Frontal cortex (tissue), 4 donors: ENCODE results near the gene NKX2-3. TPM values are rescaled to one million over a fixed set of nuclear protein-coding genes. Genes with fewer than 3 reads are reported as not detected.
A peak's percentile ranks its signal among the peaks of the same experiment; 100 is the strongest.

Source experiments
- DNase-seq, 2 donors: peaks; one replicate each; pipeline ENCODE4 v3.0.0; 2012; ENCODE audit warnings: low spot score in 2 of 2
- FAIRE-seq: peaks from 2 replicates; lab custom pipeline; 2012; peaks lifted over from hg19 to GRCh38; lab: Jason Lieb, UNC
- total RNA-seq: library from RNA; depleted of rRNA; stranded (reverse); fragments of >200 nt; gene quantifications from one replicate; pipeline ENCODE4 v1.2.3, GENCODE V29; 2014
- donor health status: control.
- donor health status: control.
- donor health status: control.

NKX2-3 gene
- total RNA-seq: under 0.01 TPM

DNA sequence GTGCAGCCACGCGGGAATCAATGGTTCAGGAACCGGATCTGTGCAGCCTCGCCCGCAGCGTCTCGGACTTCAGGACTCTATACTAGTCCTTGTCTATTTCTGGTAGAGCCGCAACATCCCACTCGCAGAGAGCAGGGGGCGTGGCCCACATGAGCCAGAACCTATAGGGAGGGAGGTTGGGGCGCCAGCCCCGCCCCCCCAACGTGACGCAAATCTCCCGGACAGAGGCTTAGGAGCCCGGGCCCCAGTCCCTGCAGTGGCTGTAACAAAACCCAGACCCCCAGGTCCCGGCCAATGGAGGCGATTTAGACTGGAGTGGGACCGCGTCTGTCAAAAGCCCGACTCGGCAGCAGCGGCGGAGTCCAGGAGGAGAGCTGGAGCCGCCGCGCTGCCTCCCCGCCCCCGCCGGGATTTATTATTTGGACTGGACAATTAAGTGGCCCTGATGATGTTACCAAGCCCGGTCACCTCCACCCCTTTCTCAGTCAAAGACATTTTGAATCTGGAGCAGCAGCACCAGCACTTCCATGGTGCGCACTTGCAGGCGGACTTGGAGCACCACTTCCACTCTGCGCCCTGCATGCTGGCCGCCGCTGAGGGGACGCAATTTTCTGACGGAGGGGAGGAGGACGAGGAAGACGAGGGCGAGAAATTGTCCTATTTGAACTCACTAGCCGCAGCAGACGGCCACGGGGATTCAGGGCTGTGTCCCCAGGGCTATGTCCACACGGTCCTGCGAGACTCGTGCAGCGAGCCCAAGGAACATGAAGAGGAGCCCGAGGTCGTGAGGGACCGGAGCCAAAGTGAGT lies at the start of gene NKX2-3:
Gene NKX2-3 (plus strand): TSS at position 256 of the 809 bp plus-strand sequence. CDS start 190 bp downstream, at position 446.
- DNase-seq: peak in 1 of 2 donors; percentile 22
- no peak for FAIRE-seq

DNA sequence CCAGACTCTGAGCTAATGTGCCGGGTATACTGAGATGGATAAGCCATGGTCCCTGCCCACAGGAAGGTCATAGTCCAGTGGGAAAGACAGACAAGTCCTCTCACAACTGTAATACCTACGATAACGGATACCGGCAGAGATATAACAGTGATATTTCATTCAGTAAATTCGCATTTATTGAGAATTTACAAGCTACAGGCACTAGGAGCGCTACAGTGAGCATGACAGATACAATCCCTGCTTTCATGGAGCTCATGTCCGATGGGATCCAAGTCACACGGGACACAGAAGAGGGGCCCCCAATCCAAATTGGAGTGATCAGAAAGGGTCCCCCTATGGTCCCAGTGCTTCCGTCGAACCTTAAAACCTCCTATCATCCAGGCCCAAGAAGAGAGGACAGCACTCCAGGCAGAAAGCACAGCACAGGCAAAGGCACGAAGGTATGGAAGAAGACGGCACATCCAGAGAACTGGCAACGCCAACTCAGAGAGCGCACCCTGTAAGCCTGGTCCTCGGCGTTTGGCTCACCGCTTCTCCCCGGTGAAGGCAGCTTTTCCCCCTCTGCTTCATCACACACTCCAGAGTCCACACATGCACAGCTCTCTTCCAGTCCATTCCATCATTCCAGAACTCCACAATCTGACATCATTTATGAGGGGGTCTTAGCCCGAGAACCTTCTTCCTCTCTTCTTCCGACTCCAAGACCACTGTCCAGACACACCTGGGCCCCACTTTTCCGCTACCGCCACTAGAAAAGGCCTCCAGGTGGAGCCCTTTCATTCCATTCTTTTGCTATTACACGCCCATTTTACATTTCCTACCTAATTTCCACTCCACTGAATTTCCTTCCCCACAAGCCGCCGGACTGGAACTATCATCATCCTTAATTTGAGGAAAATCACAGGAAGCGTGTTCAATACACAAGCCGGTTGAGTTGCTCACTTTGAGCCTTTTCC lies 47.8 kb upstream of the NKX2-3 start:
- FAIRE-seq (no peak), DNase-seq (no peak)

DNA sequence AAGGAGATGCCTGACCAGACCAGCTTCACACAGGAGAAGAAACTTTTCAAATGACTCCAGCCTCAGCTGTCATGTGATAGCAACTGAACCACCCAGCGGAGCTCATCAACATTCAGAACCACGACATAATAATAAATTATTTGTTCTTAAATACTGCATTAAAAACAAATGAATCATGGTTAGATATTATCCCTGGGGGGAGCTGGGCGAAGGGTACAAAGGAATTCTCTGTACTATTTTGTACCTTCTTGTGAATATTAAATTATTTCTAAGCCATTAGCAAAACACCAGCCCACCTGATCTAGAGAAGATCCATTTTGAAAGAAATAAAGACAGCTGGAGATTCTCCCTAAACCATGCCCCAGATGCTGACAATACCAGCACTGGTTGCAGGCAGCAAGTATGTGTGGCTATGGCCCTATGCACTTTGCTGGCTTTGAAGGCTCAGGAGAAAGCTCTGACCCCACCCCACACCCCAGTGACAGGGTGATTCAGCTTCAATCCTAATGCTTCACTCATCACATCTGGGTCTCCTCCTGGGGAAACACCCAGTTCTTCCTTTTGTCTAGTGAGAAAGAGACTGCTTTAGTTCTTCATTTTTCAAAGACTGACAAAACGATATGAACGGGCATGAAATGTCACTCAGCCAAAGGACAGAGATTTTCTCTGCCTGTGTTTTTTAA lies 45.5 kb upstream of the NKX2-3 start:
- no peak for FAIRE-seq
- DNase-seq: no peak

DNA sequence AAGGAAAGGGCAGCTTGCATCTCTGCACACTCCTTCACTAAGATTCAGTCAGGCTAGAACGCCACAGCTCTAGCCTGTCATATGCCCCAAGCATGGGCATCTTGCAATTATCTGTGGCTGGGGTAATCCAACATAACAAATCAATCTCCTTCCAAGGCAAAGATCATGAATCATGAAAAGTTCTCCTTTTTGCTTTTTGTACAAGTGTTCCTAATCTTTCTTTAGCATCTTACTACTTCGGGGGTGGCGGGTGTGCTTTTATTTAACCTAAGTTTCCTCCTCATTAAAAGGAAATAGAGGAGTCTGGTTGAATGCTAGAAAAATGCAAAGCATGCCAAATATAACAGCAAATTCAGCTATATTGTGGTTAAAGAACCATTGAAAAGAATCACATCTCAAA lies 43.5 kb upstream of the NKX2-3 start:
- FAIRE-seq: no peak

DNA sequence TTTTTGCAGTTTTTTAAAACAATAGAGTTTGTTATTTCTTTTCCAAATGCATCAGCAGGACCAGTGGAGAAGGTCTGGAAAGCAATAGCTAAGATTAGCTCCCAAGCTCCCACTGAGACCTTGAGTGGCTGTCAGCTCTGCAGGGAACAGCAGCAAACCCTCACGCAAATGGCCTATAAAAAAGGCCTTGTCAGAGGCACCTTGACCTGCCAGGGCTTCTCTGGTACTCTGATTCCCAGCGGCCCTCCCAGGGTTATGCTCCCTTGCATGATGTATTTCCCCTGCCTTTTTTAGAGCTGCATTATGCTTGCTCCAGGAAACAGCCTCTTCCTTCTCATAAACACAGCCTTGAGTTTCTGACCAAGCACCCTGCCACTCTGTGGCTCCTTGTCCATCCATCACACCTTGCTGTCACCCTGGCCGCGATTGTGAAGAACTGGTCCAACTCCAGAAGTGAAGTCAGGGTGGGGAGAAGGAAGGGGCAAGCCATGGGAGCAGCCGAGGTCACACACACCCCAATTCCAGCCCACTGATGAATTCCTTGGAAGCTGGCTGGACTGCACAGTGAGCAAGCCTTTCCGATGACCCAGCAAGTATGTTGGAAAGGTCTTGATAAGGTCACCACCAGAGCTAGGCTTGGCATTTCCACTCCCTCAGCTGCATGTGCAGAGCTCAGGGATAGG lies 35.3 kb upstream of the NKX2-3 start:
- no peak for DNase-seq

More for the DNA sequence above, 43.5 kb upstream of the NKX2-3 start:
- no peak for DNase-seq

DNA sequence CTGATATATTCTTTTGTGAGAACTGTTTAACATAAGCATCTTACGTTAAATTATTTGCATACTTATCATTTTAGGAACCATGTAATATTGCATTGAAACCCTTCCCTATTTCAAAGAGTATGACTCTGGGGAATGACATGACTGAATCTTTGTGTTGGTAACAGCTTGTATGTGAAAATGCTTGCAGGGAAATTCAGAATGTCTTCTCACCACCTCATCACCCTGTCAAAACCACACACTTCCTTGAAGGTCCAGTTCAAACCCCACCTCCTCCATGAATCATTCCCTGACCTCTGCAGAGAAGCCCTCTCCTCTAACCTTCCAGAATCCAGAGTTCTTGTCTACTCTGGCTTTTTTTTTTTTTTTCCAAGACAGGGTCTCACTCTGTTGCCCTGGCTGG lies 26.3 kb upstream of the NKX2-3 start:
- FAIRE-seq (no peak), DNase-seq (no peak)

More for the DNA sequence above, 35.3 kb upstream of the NKX2-3 start:
- no peak for FAIRE-seq

DNA sequence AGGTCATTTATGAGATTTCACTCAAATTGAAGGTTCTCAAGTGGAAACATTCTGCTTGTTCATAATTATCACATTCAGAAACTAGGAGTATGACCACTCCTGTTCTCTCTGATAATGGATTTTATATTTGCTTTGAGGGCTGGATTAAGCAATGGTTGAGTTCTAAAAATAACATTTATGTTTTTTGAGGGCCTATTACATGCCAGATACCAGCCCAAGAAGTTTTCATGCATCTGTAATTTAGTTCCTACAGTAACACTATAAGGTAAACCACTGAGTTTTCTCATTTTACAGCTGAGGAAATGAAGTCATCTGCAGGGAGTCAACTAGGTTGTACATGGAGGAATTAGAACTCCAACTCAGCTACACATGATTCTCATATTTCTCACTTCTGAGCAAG lies 25.5 kb upstream of the NKX2-3 start:
- FAIRE-seq: no peak
- no peak for DNase-seq

DNA sequence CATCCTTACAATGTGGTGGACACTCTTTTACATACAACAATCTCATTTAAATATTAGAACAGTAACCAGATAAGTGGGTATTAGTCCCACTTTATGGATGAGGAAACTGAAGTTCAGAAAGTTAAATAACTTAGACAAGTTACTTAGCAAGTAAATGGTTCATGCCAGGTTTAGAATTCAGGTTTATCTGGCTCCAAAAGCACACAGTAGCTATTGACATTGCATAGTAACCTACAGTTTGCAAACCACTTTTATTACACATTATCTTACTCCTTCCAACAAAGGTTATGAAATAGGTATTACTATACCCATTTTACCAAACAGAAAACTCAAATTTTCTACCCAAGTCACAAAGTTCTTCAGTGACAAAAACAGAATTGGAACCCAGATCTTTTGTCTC lies 19.7 kb upstream of the NKX2-3 start:
- FAIRE-seq (no peak), DNase-seq (no peak)

DNA sequence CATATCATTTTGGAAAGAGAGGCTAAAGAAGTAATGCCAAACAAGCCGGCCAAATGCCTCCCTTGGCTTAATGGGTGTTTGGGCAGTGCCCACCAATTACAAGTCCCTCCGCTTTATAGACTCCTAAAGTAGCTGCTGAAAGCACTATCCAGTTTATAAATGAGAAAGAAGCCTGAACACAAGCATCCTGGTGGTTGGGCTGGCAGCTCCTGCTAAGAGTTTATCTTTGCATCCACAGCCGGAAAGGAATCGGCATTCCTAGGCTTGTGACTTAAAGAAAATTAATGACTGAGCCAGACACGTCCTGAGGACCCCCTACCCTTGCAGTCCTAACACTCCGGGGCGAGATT lies 13.1 kb upstream of the NKX2-3 start:
- no peak for DNase-seq
- no peak for FAIRE-seq

DNA sequence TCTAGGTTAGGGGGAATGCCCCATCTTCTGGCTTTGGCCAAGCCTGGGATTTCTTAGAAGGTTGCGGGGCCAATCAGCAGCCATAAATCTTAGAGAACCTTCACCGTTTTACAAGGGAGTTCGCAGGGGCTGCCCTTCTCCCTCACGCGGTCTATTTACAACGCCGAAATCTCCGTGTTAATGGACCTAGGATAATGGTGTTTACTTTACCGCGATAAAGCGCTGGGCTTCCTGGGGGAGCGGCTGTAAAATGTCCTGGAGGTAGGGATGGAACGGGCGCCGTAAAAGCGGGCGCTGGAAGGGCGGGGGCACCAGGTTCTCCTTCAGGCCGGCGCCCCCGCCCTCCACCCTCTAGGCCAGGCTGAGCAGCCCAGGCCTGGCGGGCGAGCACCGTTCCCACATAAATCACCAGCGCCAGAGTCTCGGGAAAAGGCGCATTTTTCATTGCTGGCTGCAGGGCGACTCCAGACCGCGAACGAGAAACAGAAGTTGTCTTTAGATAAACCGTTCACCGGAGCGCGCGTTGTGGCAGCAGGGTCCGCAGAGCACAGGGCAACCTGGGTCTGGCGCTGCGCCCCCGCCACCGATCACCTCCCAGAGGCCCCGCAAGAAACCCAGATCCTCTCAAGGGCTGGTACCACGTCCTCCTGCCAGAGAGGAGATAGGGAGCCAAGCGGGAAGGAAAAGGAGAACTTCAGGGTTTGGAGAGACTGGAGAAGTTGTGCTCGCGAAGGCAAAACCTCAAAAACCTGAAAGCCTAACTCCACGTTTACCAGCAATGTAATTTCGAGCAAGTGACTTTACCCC lies 12.5 kb upstream of the NKX2-3 start:
- DNase-seq (no peak), FAIRE-seq (no peak)

DNA sequence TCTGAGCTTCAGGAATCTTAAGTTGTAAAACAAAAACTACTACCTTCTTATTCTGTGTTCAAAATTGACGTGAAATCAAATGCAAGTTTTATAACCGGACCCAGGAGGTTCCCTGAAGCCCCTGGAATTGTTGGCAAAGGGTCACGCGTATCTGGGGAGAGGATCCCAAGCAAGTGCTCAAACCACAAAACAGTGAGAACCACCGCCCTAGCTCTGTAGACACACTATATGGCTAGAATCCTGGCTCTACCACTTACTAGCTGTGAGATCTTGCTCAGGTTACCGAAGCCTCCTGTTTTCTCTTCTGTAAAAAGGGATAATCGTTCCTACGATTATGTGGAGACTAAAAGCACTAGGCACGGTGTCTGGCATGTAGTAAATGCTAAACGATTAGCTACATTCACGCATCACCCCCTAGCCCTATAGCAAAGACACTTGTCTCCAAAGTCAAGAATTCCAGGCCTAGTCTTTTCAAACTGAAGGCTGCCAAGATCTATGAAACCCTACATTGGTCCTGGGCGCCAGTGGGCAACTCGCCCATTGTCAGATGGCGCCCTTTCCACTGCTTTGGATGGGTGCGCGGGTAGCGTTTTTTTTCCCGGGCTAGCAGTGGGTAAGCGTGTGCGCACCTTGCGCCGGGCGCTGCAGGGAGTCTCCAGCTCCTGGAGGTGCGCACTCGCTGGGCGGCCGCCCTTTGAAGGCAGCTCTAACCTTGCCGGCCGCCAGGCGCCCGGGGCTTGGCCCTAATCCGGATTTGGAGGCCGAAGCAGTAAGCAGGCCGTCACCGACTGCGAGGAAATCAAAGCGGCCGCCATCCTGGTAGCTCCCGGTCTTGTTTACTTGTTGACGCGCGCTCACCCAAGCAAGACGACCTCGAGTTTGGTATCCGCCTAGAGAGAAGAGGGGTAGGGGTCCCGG lies 11.6 kb upstream of the NKX2-3 start:
- FAIRE-seq: no peak
- DNase-seq: no peak

DNA sequence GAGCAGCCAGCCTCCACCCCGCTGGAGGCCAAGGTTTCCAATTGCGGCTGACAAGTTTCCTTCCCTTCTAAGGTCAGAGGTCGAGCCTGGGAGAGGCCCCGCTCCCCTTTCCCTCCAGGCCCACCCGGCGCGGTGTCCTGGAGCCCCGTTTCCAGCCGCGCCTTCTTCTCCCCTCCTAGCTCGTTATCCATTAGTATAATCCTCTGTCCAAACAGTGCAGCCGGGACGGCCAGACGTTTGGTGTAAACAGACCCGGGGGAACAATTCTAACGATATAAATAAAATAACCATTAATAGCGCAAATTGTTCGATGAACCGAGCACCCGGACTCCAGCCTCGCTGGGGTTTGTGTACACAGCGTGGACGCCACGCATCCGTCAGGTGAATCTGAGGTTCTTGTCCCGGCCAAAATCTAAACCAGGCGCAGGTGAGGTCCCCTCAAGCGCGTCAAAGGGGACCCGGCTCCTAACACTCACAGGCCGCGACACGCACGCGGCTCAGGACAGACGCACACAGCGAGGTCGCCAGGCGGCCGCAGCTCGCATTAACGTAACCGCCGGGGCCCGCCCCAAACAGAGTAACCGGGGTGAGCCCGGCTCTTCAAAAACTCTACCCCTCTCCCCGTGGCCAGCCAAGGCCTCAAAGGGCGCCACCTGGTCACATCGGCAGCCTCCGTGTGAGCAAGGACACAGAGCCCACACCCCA lies 10.8 kb upstream of the NKX2-3 start:
- FAIRE-seq (no peak), DNase-seq (no peak)

DNA sequence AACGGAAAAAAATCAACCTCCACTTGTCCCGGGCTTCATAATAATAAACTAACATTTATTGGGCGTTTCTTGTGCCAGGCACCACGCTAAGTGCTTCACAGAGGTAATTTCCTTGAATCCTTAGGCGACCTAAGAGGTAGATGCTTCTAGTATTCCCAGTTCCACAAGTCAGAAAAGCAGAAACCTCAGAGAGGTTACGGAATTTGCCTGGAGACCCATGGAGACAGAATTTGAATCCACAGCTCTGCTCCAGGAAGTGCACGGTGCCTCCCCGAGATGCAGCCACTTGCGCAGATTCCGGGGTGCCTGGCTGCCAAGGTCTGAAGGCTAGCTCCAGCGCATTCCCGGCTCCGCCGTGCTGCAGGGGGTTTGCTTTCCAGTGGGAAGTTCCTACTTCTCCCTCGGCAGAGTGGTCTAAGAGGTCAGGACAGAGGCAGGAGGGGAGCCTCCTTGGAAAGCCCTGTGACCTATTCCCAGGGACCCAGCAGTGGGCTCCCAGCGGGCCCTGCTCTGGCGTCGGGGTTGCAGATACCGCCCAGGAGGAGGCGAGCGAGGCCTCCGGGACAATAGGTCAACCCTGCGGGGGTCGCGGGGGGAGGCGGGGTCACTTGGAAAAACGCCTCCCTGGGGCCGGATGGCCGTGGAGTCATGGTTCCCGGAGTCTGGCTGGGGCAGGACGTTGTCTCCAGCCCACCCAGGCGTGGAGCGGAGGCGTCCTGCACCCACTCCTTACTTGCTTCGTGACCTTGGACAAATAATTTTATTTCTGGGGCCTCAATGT lies 10.1 kb upstream of the NKX2-3 start:
- FAIRE-seq (no peak), DNase-seq (no peak)

DNA sequence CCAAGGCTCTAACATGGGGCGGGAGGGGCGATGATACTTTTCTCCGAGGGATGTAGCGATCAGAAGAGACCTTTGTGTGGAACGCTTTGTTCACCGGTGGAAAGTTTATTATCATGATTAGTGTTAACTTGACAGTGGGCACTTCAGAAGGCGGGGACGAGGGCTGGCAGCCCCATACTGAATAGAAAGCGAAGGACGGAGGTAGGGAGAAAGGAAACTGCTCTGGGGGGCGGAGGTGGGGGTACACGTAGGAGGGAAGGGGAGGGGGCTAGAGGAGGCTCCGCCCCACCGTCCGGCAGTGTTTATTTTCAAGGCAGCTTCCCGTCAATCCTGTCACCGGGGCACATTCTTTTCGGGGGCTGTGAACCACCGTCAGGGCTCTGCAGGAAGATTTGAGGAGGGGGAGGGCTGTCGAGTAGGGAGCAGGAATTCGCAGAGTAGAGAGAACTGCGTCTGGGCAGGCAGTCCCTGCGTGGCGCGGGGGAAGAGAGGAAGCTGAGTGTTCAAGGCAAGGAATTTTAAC lies 9.4 kb upstream of the NKX2-3 start:
- FAIRE-seq (no peak), DNase-seq (no peak)

DNA sequence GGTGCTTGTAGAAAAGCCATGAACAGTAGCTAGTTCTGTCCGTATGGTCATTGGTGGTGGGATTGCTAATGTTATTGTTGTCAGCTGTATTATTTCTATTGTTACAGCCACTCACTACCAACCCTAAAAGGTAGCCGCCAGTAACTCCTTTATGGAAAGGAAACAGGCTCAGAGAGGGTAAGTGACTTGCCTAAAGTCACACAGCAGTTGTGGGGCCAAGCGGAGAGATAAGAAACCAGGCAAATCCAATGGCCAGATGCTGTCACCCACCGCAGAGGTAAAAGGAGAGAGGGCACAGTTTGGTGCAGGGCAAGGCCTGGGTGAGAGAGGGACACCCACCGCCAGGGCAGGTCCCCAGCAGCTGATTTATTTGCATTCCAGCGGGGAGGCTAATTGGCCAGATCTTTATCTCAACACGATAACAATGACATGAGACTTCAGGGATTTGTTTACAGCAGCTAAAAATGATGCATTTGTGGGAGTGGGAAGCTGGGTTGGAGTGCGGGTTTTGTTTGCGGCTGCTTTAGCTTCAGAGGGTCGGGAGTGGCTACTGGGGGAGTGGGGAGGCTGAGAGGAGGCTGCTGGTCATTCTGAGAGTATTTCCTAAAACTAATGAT lies 8.6 kb upstream of the NKX2-3 start:
- DNase-seq (no peak), FAIRE-seq (no peak)
